ENCODE results near the gene PCDH15.

- no peak for TF ChIP-seq CTCF (IDR thresholded peaks at IDR 0.05; ENCODE audit: insufficient read depth, low read length, poor library complexity, severe bottlenecking)
- TF ChIP-seq EZH2phosphoT487 (conservative IDR thresholded peaks at IDR 0.05; ENCODE audit: low read length), result no peak
Observed at GRCh38 chr10:54120806-54121205, 680.2 kb downstream of the PCDH15 start.
